HepG2 (cell line): ENCODE results near the gene BLCAP. TPM values are rescaled to one million over a fixed set of nuclear protein-coding genes. Genes with fewer than 3 reads are reported as not detected.

Experiments
- AGO1 ChIP-seq: fragments of 200-400 bp; formaldehyde crosslinking; IDR thresholded peaks from 2 replicates; pipeline ENCODE4 v1.6.1; 2017; ENCODE audit warnings: mild to moderate bottlenecking, low read depth, low read length, moderate library complexity; ENCODE audit not compliant: poor library complexity, severe bottlenecking
- CAMTA2 ChIP-seq: sonication (generic); formaldehyde crosslinking; IDR thresholded peaks from 2 replicates; pipeline ENCODE4 v1.4.0; 2020; ENCODE audit warnings: mild to moderate bottlenecking, missing genetic modification reagents, borderline replicate concordance
- ELF3 ChIP-seq: IDR thresholded peaks from 2 replicates; pipeline ENCODE4 v1.6.1; 2016; ENCODE audit warnings: missing genetic modification reagents, missing compliant biosample characterization
- FOXC1 ChIP-seq: sonication (generic); formaldehyde crosslinking; IDR thresholded peaks from 2 replicates; pipeline ENCODE4 v1.8.0; 2022; ENCODE audit warnings: mild to moderate bottlenecking, missing genetic modification reagents, borderline replicate concordance
- HDAC2 ChIP-seq: sonication (generic); formaldehyde crosslinking; IDR thresholded peaks from 2 replicates; pipeline ENCODE4 v1.4.0; 2020; ENCODE audit warnings: missing genetic modification reagents
- NFKBIZ ChIP-seq: IDR thresholded peaks from 2 replicates; pipeline ENCODE4 v1.6.1; 2018; ENCODE audit warnings: missing genetic modification reagents, missing compliant biosample characterization
- U2AF1 ChIP-seq: fragments of 200-400 bp; formaldehyde crosslinking; optimal IDR thresholded peaks from 2 replicates; pipeline ENCODE3; 2017; ENCODE audit warnings: mild to moderate bottlenecking, low read depth, low read length
- XRCC5 ChIP-seq: fragments of 200-400 bp; formaldehyde crosslinking; optimal IDR thresholded peaks from 2 replicates; pipeline ENCODE3; 2017; ENCODE audit warnings: mild to moderate bottlenecking, low read length
- ZBTB21 ChIP-seq: sonication (generic); formaldehyde crosslinking; IDR thresholded peaks from 2 replicates; pipeline ENCODE4 v1.4.0; 2020; ENCODE audit warnings: missing genetic modification reagents
- ZFP82 ChIP-seq: sonication (generic); formaldehyde crosslinking; IDR thresholded peaks from 2 replicates; pipeline ENCODE4 v1.5.1; 2020; ENCODE audit warnings: mild to moderate bottlenecking, missing genetic modification reagents, borderline replicate concordance
- ZNF160 ChIP-seq: sonication (generic); formaldehyde crosslinking; IDR thresholded peaks from 2 replicates; pipeline ENCODE4 v1.8.0; 2022; ENCODE audit warnings: mild to moderate bottlenecking, inconsistent platforms, missing genetic modification reagents
- ZNF230 ChIP-seq: sonication (generic); formaldehyde crosslinking; IDR thresholded peaks from 2 replicates; pipeline ENCODE4 v1.4.0; 2020; ENCODE audit warnings: mild to moderate bottlenecking, missing genetic modification reagents
- ZNF274 ChIP-seq: sonication (generic); formaldehyde crosslinking; IDR thresholded peaks from 2 replicates; pipeline ENCODE4 v1.5.1; 2020; ENCODE audit warnings: mild to moderate bottlenecking, missing genetic modification reagents
- ZNF510 ChIP-seq: sonication (generic); formaldehyde crosslinking; IDR thresholded peaks from 2 replicates; pipeline ENCODE4 v1.4.0; 2020; ENCODE audit warnings: low read depth, mild to moderate bottlenecking, missing genetic modification reagents
- ZNF749 ChIP-seq: sonication (generic); formaldehyde crosslinking; IDR thresholded peaks from 2 replicates; pipeline ENCODE4 v1.8.0; 2022; ENCODE audit warnings: mild to moderate bottlenecking, missing genetic modification reagents, moderate library complexity, borderline replicate concordance
- polyA plus RNA-seq, 8 experiments: library from polyadenylated mRNA; depleted of rRNA in 3 of 8; stranded (reverse) in 7 of 8; unstranded in 1 of 8; fragments of >200 nt; fragmentation: Illumina TruSeq in 4 of 8; extraction: Trizol in 4 of 8; gene quantifications; 2 replicates each; pipeline versions ENCODE4 v1.2.1 to v1.2.3, GENCODE V29; 2011 to 2016; ENCODE audit warnings: low read depth in 4 of 8, missing spikeins in 1 of 8, mixed read lengths in 1 of 8; ENCODE audit not compliant: insufficient read depth in 1 of 8
- total RNA-seq, 5 experiments: library from RNA; depleted of rRNA; stranded (reverse); fragments of >200 nt; fragmentation: Illumina TruSeq; extraction: Trizol; gene quantifications; 2 replicates each; pipeline ENCODE4 v1.2.3, GENCODE V29; 2016; ENCODE audit warnings: low read depth in 1 of 5
- TF ChIP-seq, protein P1 (sequence below), 2 experiments: IDR thresholded peaks; 2 replicates each; pipeline ENCODE4 v1.6.1; 2011 to 2012; ENCODE audit warnings: low read length in 2 of 2, borderline replicate concordance in 1 of 2, low read depth in 1 of 2, mild to moderate bottlenecking in 1 of 2, moderate library complexity in 1 of 2
- TF ChIP-seq, protein P2 (sequence below): sonication (generic); formaldehyde crosslinking; conservative IDR thresholded peaks from 2 replicates; pipeline ENCODE4 v1.4.0; 2020; ENCODE audit warnings: missing genetic modification reagents
- TF ChIP-seq, protein P3 (sequence below): sonication (generic); formaldehyde crosslinking; IDR thresholded peaks from 2 replicates; pipeline ENCODE4 v1.4.0; 2020; ENCODE audit warnings: missing genetic modification reagents; ENCODE audit errors: not compliant biosample characterization
- TF ChIP-seq, protein P4 (sequence below): sonication (generic); formaldehyde crosslinking; IDR thresholded peaks from 2 replicates; pipeline ENCODE4 v1.4.0; 2020; ENCODE audit warnings: mild to moderate bottlenecking, missing genetic modification reagents
- TF ChIP-seq, protein P5 (sequence below): IDR thresholded peaks from 2 replicates; pipeline ENCODE4 v1.6.1; 2016

BLCAP gene
- total and polyA plus RNA-seq, 2 of the 13 experiments (the other 11 are each of a cell fraction or from before 2014, with no cell fraction given): 52.4 to 86.8 TPM

DNA sequence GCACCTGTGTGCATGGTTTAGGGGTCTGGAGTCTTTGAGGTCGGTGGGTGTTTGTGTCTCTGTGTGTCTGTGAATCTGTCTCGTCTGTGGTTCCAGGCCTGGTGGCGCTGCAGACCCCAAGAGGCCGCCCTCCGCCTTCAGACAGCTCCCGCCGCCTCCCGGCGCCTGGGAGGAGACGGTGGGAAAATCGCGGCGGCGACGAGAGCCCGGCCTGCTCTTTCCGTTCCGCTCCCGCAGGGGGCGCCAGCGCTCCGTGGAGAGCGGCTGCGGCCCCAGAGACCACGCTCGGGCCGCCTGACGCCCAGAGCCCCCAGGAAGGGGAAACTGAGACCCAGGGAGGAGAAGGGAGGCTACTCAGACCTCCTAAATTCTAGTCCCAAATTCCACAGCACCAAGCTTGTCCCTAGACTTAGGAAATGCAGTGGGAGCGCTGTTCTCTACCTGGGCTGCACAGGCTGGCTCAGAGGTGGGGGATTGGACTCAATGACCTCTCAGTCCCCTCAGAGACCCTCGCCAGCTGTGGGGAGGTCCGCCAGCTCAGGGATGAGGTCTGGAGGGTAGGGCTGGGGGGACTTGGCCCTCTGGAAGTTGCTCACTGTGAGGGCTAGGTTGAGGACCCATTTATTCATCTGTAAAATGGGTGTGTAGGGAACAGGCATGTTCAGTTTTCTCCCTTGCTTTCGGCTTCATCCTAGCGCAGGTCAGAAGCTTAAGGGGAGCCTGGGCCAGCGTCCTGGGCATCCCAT lies 36.9 kb upstream of the BLCAP start (continued):
- TF ChIP-seq, protein P1, sequence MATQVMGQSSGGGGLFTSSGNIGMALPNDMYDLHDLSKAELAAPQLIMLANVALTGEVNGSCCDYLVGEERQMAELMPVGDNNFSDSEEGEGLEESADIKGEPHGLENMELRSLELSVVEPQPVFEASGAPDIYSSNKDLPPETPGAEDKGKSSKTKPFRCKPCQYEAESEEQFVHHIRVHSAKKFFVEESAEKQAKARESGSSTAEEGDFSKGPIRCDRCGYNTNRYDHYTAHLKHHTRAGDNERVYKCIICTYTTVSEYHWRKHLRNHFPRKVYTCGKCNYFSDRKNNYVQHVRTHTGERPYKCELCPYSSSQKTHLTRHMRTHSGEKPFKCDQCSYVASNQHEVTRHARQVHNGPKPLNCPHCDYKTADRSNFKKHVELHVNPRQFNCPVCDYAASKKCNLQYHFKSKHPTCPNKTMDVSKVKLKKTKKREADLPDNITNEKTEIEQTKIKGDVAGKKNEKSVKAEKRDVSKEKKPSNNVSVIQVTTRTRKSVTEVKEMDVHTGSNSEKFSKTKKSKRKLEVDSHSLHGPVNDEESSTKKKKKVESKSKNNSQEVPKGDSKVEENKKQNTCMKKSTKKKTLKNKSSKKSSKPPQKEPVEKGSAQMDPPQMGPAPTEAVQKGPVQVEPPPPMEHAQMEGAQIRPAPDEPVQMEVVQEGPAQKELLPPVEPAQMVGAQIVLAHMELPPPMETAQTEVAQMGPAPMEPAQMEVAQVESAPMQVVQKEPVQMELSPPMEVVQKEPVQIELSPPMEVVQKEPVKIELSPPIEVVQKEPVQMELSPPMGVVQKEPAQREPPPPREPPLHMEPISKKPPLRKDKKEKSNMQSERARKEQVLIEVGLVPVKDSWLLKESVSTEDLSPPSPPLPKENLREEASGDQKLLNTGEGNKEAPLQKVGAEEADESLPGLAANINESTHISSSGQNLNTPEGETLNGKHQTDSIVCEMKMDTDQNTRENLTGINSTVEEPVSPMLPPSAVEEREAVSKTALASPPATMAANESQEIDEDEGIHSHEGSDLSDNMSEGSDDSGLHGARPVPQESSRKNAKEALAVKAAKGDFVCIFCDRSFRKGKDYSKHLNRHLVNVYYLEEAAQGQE (IDR thresholded peaks at IDR 0.05; ENCODE audit: borderline replicate concordance in 1 of 2, low read depth in 1 of 2, low read length in 2 of 2): no peak; a peak in 1 of 4 replicates
- TF ChIP-seq ZBTB21 (CRISPR knock-in tag) (0 out of 2 replicates have a peak, but pooled peaks have one; percentile 29), CAMTA2 (CRISPR knock-in tag) (0 out of 2 replicates have a peak, but pooled peaks have one; percentile 11), HDAC2 (CRISPR knock-in tag) (no peak), ZNF274 (peak; percentile 38; the same call in 1 of the 2 replicates), XRCC5 (peak; percentile 91), ZNF230 (CRISPR knock-in tag) (no peak), AGO1 (no peak), ZFP82 (no peak), U2AF1 (no peak), ZNF510 (no peak), NFKBIZ (CRISPR knock-in tag) (no peak), FOXC1 (CRISPR knock-in tag) (0 out of 2 replicates have a peak, but pooled peaks have one; percentile 15), ZNF749 (CRISPR knock-in tag) (no peak), ZNF160 (CRISPR knock-in tag) (no peak), ELF3 (CRISPR knock-in tag) (no peak)
- TF ChIP-seq, protein P2, sequence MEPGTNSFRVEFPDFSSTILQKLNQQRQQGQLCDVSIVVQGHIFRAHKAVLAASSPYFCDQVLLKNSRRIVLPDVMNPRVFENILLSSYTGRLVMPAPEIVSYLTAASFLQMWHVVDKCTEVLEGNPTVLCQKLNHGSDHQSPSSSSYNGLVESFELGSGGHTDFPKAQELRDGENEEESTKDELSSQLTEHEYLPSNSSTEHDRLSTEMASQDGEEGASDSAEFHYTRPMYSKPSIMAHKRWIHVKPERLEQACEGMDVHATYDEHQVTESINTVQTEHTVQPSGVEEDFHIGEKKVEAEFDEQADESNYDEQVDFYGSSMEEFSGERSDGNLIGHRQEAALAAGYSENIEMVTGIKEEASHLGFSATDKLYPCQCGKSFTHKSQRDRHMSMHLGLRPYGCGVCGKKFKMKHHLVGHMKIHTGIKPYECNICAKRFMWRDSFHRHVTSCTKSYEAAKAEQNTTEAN (CRISPR knock-in tag): no peak
- TF ChIP-seq, protein P3, sequence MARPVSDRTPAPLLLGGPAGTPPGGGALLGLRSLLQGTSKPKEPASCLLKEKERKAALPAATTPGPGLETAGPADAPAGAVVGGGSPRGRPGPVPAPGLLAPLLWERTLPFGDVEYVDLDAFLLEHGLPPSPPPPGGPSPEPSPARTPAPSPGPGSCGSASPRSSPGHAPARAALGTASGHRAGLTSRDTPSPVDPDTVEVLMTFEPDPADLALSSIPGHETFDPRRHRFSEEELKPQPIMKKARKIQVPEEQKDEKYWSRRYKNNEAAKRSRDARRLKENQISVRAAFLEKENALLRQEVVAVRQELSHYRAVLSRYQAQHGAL (CRISPR knock-in tag): no peak
- TF ChIP-seq, protein P4, sequence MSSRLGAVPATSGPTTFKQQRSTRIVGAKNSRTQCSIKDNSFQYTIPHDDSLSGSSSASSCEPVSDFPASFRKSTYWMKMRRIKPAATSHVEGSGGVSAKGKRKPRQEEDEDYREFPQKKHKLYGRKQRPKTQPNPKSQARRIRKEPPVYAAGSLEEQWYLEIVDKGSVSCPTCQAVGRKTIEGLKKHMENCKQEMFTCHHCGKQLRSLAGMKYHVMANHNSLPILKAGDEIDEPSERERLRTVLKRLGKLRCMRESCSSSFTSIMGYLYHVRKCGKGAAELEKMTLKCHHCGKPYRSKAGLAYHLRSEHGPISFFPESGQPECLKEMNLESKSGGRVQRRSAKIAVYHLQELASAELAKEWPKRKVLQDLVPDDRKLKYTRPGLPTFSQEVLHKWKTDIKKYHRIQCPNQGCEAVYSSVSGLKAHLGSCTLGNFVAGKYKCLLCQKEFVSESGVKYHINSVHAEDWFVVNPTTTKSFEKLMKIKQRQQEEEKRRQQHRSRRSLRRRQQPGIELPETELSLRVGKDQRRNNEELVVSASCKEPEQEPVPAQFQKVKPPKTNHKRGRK (CRISPR knock-in tag): no peak
- TF ChIP-seq, protein P5, sequence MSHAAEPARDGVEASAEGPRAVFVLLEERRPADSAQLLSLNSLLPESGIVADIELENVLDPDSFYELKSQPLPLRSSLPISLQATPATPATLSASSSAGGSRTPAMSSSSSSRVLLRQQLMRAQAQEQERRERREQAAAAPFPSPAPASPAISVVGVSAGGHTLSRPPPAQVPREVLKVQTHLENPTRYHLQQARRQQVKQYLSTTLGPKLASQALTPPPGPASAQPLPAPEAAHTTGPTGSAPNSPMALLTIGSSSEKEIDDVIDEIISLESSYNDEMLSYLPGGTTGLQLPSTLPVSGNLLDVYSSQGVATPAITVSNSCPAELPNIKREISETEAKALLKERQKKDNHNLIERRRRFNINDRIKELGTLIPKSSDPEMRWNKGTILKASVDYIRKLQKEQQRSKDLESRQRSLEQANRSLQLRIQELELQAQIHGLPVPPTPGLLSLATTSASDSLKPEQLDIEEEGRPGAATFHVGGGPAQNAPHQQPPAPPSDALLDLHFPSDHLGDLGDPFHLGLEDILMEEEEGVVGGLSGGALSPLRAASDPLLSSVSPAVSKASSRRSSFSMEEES (CRISPR knock-in tag): no peak
